NCI-H345 (cell line): ENCODE data around the gene C1QL1.

ENCODE experiments used
- DNase-seq: peaks from one replicate; lab custom pipeline; 2025; lab: John Stamatoyannopoulos, UW

C1QL1 gene

GRCh38 chr17:44989552-44990138, 21.5 kb upstream of the C1QL1 start:
- DNase-seq: no peak

- no peak for DNase-seq
These were observed 20.2 kb upstream of the C1QL1 start for GRCh38 chr17:44988044-44988942.

- no peak for DNase-seq
These were observed 15.5 kb upstream of the C1QL1 start for GRCh38 chr17:44983563-44983962.

- no peak for DNase-seq
These were observed 14.1 kb upstream of the C1QL1 start for GRCh38 chr17:44982113-44982702.

- no peak for DNase-seq
These were observed 13.3 kb upstream of the C1QL1 start for GRCh38 chr17:44981221-44981968.

- no peak for DNase-seq
These were observed 11.4 kb upstream of the C1QL1 start for GRCh38 chr17:44979426-44979995.

- DNase-seq: no peak
These were observed 10.7 kb upstream of the C1QL1 start for GRCh38 chr17:44978807-44979206.

- DNase-seq: no peak
These were observed 9.9 kb upstream of the C1QL1 start for GRCh38 chr17:44977814-44978550.

- DNase-seq: no peak
These were observed 9.0 kb upstream of the C1QL1 start for GRCh38 chr17:44977065-44977464.

- no peak for DNase-seq
These were observed 8.1 kb upstream of the C1QL1 start for GRCh38 chr17:44976206-44976605.

GRCh38 chr17:44972953-44973352, 4.8 kb upstream of the C1QL1 start:
- no peak for DNase-seq

- DNase-seq: no peak
These were observed 3.8 kb upstream of the C1QL1 start for GRCh38 chr17:44971776-44972483.

GRCh38 chr17:44970136-44970741, 2.1 kb upstream of the C1QL1 start:
- no peak for DNase-seq

GRCh38 chr17:44969144-44969780, 1.2 kb upstream of the C1QL1 start:
- DNase-seq: no peak

- DNase-seq: no peak
These were observed 237 bp downstream of the C1QL1 start for GRCh38 chr17:44967907-44968224.

GRCh38 chr17:44967026-44967906, 837 bp downstream of the C1QL1 start:
- DNase-seq: no peak

GRCh38 chr17:44966348-44967025, 1.6 kb downstream of the C1QL1 start:
- DNase-seq: no peak

- DNase-seq: no peak
These were observed 2.4 kb downstream of the C1QL1 start for GRCh38 chr17:44965481-44966234.
